ENCODE data around the gene OR9Q2. TPM values are rescaled to one million over a fixed set of nuclear protein-coding genes. Genes with fewer than 3 reads are reported as not detected.
"Not testable (repeated sequence)": the region's sequence is repeated elsewhere in the genome, so short reads cannot be mapped to it uniquely, and the experiment has no call there.

OR9Q2 gene
- total RNA-seq: not detected

DNA sequence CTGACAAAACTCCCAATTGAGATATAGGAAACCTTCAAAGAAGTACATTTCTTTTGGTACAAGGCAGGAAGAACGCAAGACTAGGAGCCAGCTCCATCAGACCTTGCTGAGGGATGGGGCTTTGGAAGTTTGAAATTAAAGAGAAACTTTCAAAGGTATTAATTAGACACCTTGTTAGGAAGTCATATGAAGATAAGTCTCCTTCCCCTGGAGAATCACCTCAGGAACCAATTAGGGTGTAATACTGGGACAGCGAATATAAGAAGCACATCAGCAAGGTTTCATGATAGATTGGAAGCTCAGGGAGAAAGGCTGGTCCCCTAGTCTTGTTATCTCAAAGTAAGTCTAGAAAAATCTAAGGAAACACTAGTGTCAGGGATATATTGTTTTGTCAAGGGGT lies at the start of gene OR9Q2:
TSS of gene OR9Q2 (plus strand) at position 301 of the 400 bp plus-strand sequence. CDS start 1,421 bp downstream, outside the sequence.
- no peak for DNase-seq (ENCODE audit: low spot score)
- no peak for ATAC-seq

- ATAC-seq (no peak), DNase-seq (ENCODE audit: low spot score) (no peak)
Observed at GRCh38 chr11:58142761-58143160, 46.1 kb upstream of the OR9Q2 start.

- DNase-seq (ENCODE audit: low spot score) (no peak), ATAC-seq (no peak)
Observed at GRCh38 chr11:58152781-58153180, 36.1 kb upstream of the OR9Q2 start.

- DNase-seq (ENCODE audit: low spot score) (no peak), ATAC-seq (no peak)
Observed at GRCh38 chr11:58164389-58164788, 24.5 kb upstream of the OR9Q2 start.

DNA sequence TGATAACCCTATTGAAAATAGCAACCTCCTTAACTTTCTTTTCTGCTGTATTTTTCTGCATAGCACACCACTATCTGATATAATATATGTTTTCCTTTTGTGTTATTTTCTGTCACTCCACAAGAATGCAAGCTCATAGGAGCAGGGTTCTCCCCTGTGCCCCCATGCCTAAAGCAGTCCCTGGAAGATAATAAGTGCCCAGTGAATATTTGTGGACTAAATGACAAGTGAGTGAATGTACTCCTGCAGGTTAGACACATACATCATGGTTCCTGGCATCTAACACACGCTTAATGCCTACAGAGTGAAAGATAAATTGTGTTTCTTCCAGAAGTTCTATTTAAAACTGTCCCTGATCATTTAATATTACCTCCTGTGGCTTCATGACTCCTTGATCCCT lies 23.9 kb upstream of the OR9Q2 start:
- no peak for DNase-seq (ENCODE audit: low spot score)
- no peak for ATAC-seq

DNA sequence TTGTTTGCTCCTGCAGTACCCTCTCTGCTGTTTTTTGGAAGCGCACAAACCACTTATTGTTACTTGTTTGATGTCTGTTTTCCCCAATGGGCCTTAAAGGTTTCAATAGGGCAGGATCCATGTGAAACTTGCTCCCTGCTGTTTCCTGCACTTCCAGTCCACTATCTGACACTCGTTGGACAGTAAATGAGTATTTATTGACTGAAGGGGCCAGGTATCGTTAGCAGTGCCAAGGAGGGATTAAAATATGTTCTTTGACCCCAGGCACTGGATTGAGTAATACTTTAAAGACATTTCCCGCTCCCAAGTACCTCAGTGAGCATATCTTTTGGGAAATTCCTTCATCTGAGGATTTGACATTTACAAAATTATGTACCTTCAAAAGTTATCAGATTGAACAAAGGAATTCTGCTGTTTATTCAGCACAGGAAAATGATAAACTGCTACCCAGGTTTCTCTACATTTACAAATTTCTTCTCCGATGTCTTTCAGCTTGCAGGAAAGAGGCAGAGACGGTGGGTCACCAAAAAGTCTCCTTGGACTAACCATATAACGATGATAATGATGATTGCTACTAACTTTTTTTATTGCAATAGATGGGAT lies 23.3 kb upstream of the OR9Q2 start:
- no peak for DNase-seq (ENCODE audit: low spot score)
- no peak for ATAC-seq

- no peak for ATAC-seq
- no peak for DNase-seq (ENCODE audit: low spot score)
Observed at GRCh38 chr11:58177409-58178054, 11.3 kb upstream of the OR9Q2 start.

DNA sequence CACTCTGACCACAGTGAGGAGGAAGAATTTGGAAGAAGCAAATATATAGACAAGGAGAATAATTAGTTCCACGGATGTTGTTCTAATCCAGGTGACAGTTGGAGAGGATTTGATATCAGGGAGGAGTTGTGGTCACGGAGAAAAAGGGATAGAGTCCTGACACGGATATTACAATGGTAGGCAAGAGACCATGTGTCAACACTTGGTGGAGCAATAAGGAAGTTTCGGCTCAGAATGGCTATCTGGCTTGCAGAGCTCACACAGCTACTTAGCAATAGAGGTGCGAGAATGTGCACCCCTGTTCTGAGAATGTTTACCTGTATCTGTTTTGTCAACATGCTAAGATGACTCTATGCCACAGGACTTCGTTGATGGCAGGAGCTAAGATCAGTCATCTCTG lies 10.4 kb upstream of the OR9Q2 start:
- no peak for DNase-seq (ENCODE audit: low spot score)
- no peak for ATAC-seq

- ATAC-seq (no peak), DNase-seq (ENCODE audit: low spot score) (no peak)
Observed at GRCh38 chr11:58179648-58180047, 9.2 kb upstream of the OR9Q2 start.

DNA sequence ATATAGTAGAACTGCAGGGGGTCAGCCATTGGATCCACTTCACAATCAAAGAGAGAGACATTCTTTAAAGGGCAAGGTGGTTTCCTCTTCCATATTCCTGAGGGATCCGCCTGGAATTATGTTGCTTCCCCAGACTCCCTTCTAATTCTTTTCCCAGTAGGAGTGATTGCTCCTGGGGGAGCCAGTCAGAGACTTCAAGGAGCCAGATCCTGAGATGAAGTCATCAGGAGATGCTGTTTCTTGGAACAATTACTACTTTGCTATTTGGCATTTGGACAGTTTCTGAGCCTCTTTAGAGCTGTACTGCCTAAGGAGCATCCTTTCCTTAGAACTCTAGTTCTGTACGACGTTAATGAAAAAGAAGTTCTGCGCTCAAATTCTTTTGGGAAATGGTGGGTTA lies 1.9 kb upstream of the OR9Q2 start:
- no peak for ATAC-seq
- no peak for DNase-seq (ENCODE audit: low spot score)

DNA sequence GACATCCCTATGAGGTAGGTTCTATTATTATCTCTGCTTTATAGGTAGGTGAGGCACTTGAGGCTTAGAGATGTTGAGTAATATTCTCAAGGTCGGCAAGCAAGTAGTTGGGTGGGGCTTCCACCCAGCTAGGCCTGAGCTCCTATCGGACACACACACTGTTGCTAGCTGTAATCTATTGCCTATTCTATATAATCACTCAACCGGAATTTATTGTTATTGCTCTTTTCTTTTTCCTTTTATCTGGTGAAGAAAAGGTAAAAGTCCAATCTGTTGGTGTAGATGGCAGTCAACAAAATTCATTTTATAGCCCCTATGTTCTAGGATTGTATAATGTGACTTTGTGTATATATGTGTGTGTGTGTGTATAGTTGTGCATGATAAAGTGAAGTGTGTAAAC lies 3.4 kb downstream of the OR9Q2 start:
- DNase-seq (ENCODE audit: low spot score): no peak
- no peak for ATAC-seq

DNA sequence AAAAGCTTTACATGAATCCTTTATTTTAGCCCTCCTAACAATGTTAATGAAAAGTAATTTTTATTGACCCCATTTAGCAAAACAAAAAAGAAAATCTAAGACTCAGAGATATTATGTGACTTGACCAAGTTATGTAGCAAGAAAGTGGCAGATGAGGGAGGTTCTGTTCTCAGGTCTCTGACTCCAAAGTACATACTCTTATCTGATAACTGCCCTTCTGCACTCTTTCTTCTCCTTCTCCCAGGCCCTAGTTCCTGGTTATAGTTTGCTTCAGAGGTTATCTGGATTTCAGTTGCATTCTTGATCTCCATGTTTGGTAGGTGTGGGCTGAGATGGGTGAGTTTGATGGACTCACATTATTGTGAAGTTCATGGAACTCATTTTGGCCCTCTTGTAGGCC lies 4.5 kb downstream of the OR9Q2 start:
- DNase-seq (ENCODE audit: low spot score): no peak

DNA sequence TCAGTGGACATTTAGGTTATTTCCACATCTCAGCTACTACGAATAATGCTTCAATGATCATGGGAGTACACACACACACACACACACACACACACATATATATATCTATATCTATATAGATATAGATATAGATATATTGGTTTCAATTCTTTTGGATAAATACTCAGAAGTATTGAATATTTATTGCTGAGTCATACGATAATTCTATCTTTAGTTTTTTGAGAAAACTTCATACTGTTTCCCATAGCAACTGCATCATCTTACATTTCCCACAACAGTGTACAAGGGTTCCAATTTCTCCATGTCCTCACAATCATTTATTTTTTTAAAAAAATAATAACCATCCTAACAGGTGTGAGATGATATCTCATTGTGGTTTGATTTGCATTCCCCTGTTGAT lies 7.1 kb downstream of the OR9Q2 start:
- ATAC-seq (no peak), DNase-seq (ENCODE audit: low spot score) (no peak)

More for the DNA sequence above, 4.5 kb downstream of the OR9Q2 start:
- no peak for ATAC-seq

GRCh38 chr11:58199271-58199670 lies 10.4 kb downstream of the OR9Q2 start:
- DNase-seq (ENCODE audit: low spot score) (no peak), ATAC-seq (no peak)

GRCh38 chr11:58204042-58204441 lies 15.2 kb downstream of the OR9Q2 start, which contains the start of gene OR1S2:
Gene OR1S2 (minus strand): TSS chr11:58204142. CDS start chr11:58204142, 0 bp downstream.
- DNase-seq (ENCODE audit: low spot score) (no peak), ATAC-seq (no peak)

GRCh38 chr11:58212420-58212819 lies 23.6 kb downstream of the OR9Q2 start, which contains the start of gene OR1S1:
Gene OR1S1 (plus strand): TSS chr11:58212720.
- ATAC-seq; DNase-seq (ENCODE audit: low spot score): not testable (repeated sequence)

- DNase-seq (ENCODE audit: low spot score) (no peak), ATAC-seq (no peak)
Observed at GRCh38 chr11:58216476-58216875, 27.6 kb downstream of the OR9Q2 start.

- DNase-seq (ENCODE audit: low spot score) (no peak), ATAC-seq (no peak)
Observed at GRCh38 chr11:58222721-58223120, 33.9 kb downstream of the OR9Q2 start.

DNA sequence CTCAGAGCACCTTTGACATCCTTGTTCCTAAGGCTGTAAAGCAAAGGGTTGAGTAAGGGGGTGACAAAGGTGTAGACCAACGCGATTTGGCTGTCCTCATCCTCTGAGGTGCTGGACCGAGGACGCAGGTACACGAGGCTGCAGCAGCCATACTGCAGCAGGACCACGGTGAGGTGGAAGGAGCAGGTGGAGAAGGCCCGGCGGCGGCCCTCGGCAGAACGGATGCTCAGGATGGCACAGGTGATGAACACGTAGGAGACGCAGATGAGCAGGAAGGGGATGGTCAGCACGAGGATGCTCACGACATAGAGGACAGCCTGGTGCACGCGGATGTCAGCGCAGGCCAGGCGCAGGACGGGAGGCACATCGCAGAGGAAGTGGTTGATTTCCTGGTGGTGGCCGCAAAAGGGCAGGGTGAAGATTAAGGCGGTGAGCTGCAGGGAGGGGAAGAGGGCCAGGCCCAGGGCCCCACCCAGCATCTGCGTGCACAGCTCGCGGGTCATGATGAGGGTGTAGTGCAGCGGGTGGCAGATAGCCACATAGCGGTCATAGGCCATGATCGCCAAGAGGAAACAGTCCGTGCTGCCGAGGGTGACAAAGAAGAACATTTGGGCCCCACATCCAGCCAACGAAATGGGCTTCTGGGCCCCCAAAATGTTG lies 39.2 kb downstream of the OR9Q2 start:
- no peak for ATAC-seq
- no peak for DNase-seq (ENCODE audit: low spot score)

All from left lobe of liver (tissue), 2 donors.